CD4-positive, alpha-beta T cell treated with Interleukin-17A for 1 hour (primary cell): Measurements from ENCODE around the gene METTL23.
"Not testable (repeated sequence)": the region's sequence is repeated elsewhere in the genome, so short reads cannot be mapped to it uniquely, and the experiment has no call there.

Experiments used
- DNase-seq: peaks from one replicate; pipeline ENCODE4 v3.0.0-alpha.2; 2020

Gene METTL23

DNA sequence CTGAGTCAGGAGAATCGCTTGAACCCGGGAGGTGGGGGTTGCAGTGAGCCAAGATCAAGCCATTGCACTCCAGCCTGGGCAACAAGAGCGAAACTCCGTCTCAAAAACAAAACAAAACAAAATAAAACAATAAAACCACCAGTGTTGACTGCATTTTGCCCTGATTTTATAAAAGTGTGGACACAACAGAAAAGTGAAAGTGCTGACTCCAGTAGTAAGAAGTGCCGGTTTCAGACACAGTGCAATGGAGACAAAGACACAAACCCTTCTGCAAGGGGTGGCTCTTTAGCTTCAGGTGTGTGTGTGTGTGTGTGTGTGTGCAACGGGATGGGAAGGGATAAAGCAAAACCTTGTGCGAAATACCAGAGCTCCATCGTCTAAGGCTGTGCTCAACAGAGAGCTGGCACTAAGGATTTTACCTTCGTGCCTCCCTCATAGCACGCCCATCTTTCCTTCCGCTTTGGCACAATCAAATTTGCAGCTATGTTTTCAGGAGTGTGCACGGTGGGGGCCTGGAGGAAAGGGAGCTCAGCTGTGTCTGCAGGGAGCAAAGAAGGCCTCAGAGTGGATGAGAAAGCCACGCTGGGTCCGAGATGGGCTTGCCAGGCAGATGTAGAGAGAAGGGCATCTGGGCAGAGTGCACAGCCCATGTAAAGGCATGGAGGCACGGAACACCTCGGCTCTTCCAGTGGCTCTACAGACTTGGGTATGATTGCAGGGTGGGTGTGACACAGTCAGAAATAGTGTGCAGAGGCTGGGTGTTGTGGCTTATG is 31.4 kb upstream of the METTL23 start:
- DNase-seq = no peak

DNA sequence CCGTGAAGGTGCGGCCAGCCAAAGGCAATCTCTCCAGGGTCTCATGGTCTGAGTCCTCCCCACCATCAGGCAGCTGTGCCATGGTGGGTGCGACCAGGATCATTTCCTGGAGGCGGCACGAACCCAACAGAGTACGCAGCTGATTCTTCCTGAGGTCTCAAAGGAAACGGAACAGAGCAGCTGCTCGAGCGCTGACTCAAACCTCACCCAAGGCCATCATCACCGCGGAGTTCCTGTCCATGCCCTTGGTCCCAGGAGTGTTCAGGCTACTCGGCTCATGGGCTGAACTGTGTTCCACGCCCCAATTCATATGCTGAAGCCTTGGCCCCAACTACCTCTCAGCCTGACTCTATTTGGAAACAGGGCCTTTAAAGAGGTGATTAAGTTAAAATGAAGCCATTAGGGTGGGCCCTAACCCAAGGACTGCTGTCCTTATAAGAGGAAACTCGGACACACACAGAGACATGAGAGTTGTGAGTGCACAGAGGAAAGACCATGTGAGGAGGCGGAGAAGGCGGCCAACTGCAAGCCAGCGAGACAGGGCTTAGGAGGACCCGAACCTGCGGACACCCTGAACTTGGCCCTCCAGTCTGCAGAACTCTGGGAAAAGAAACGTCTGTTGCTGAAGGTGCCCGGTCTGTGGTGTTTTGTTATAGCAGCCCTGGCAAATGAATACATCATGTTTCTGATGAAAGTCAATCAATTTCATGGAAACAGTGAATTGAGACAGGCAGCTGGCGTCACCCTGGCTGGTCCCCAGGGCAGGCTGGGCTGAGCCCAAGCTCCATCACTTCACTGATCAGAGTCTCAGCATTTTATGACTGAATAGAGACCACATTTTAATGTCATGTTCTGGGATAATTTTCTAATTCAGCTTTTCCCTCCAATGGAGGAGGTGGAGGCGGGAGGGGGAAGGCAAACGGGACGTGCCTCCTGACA is 29.6 kb upstream of the METTL23 start:
- DNase-seq = no peak

DNA sequence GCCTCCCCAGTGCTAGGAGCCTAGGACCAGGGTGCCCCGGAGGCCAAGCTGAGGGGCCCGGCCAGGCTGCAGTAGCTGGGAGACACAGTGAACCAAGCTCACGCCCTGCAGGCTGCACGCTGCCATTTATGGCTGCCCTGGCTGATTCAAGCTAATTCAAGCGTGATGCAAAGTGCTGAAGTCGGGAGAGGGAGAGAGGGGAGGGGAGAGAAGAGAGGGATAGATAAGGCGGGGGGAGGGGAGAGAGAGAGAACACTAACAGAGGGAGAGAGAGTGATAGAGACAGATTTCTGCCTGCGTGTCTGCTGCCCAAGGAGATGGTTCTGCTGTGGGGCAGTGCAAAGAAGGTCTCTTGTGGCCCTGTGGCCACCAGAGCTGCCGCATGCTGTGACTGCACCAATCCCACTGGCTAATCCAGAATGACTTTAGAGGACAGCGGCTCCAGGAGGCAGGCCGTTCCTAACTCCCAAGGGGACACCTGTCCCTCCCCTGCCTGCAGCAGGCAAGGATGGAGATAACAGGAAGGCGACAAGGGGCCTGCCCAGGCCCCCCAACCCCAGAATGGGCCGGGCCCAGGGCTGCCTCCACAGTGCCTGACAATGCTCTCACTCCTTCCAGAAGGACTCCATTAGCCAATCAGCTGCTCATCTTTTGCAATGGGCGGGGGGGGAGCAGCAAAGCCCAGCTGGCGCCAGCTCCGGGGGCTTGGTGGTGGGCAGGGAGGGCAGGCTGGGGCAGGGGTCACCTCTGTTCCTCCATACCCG is 28.8 kb upstream of the METTL23 start:
- no peak for DNase-seq

DNA sequence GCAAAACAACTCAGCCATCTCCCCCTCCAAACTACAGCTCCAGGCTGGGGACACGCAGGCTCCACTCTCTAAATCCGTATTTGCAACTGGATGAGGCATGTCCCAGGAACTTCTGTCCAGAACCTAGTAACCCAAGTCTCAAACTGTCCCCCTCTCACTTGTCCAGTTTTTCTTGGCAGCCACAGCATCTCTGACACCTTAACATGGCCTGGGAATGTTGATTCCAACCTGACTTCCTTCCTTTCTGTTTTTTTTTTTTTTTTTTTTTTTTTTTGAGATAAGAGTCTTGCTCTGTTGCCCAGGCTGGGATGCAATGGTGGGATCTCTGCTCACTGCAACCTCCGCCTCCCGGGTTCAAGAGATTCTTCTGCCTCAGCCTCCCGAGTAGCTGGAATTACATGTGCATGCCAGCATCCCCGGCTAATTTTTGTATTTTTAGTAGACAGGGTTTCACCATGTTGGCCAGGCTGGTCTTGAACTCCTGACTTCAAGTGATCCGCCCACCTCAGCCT is 28.1 kb upstream of the METTL23 start:
- not testable (repeated sequence) for DNase-seq

DNA sequence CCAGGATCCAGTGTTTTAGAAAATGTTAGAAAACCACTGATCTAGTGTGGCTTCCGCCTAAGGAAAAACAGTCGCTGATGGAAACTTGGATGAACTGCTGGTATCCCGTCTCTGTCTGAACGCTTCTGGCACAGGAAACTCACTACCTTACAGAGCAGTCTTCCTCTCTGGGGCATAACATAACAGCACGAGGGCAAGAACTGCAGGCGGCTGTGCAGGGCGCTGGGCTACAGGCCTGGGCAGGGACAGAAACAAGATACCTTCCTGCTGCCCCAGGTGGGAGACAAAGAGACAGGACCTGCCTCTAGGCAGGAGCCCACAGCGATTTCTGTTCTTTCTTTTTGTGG is 26.4 kb upstream of the METTL23 start:
- no peak for DNase-seq

DNA sequence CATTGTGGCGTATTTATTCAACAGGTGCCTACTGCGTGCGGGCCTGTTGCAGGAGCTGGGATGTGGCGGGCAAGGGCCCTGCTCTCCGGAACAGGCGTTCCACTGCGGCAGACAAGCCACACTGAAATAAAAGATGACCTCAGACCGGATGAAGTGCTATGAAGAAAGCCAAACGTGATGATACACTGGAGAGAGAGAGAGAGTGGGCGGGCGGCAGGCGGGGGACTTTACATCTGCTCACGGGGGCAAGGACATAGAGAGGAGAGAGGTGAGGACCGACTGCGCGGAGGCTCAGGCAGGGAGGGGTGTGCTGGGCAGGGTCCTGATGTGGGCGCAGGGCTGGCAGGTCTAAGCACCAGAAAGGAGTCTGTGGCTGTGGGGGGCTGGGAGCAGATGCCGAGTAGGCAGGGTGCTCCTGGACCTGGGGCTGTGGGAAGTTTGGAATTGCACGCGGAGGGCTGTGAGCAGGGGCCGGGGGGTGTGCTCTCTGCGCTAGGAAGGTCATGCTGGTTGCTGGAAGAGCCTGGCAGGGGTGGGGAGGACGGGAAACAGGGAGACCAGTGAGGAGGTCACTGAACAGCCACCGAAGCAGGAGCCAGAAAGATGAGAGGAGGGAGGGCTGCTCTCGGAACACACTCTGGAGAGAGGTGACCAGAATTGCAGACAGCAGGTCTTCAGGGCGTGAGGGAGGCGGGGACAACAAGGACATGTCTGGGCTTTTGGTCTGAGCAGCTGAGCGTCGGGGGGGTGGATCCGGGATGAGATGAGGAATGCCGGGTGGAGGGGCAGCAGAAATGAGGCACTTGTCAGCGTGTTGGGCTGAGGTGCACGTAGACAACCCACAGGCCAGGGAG is 25.8 kb upstream of the METTL23 start:
- DNase-seq = peak; percentile 49

DNA sequence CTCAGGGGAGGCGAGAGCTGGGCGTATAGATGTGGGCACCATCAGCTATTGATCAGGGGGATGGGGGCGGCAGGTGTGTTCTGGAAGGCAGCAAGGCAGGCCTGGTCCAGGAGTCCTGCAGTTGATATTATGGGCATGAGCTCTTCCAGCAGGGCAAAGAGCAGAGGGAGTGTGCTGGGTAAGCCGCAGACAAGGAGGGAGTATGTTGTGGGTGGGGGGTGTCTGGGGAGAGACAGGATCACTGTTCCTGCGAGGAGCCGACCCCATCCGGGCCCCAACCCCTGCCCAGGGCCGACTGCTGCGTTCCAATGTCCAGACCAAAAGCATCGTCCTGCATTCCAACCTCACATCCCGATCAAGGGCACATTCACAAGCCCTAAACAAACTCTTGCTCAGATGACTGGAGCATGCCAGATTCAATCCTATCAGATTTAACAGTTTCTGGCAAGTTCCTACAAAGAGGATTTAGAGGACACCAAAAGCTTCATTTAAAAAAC is 25.1 kb upstream of the METTL23 start:
- DNase-seq = no peak

DNA sequence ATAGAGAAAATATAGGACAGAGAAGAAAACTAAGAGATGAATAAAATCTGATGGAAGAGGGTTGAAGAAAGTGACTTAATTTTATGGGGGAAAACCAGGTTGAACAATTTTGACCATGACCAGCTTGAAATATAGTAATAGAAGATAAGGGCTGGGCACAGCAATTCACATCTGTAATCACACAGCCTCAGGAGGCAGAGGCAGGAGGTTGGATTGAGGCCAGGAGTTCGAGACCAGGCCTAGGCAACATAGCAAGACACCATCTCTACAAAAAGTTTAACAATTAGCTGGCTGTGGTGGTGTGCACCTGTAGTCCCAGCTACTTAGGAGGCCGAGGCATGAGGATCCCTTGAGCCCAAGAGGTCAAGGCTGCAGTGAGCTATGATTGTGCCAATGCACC is 24.6 kb upstream of the METTL23 start:
- DNase-seq = no peak

DNA sequence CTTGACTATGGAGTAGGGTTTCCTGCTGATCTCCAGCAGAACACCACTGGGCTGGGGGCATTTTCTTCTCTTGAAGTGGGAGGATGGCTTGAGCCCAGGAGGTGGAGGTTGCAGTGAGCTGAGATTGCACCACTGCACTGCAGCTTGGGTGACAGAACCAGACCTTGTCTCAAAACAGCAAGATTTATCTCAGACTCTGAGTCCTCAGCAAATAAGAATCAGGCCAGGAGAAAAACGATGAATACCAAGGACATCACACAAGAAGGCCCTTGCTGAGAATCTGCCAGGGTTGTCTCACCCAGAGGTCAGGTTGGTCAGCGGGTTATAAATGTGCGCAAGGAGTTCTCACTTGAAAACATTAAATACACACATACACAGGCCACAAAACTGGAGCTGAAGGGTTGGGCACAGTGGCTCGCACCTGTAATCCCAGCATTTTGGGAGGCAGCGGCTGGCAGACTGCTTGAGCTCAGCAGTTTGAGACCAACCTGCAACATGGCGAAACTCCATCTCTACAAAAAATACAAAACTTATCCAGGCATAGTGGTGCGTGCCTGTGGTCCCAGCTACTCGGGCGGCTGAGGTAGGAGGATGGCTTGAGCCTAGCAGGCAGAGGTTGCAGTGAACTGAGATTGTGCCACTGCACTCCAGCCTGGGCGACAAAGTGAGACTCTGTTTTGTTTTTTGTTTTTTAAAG is 23.6 kb upstream of the METTL23 start:
- DNase-seq = no peak

DNA sequence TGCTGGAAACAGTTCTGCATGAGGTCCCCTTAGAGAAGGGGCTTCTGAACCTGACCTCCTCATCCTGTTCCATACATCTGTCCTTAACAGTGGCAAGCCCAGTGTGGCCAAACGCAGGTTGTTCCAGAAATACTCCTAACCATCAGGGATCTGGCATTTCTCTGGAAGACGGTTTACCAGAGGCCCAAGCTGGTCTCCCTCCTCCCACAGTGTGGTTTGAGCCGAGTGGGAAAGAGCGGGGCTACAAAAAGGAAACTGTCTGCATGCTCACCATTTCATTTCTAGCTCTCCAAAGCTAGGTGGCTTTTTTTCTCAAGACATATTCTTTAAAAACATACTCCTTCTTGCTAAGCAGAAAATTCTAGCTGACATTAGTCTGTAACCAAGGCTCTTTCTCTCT is 21.8 kb upstream of the METTL23 start:
- DNase-seq = no peak

DNA sequence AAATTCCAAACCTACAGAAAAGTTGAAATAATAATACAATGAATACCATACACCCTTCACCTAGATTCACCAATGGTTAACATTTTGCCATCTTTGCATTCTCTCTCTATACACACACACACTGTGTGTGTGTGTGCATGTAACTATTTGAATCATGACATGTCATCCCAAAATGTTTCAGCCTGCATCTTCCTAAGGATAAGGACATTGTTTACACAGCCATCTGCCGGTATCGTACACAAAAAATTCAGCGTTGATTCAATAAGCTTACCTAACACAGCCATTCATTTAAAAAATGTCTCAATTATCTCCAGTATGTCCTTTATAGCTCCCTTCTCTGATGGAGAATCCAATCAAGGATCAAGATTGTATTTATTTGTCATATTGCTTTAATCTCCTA is 19.8 kb upstream of the METTL23 start:
- DNase-seq = no peak

DNA sequence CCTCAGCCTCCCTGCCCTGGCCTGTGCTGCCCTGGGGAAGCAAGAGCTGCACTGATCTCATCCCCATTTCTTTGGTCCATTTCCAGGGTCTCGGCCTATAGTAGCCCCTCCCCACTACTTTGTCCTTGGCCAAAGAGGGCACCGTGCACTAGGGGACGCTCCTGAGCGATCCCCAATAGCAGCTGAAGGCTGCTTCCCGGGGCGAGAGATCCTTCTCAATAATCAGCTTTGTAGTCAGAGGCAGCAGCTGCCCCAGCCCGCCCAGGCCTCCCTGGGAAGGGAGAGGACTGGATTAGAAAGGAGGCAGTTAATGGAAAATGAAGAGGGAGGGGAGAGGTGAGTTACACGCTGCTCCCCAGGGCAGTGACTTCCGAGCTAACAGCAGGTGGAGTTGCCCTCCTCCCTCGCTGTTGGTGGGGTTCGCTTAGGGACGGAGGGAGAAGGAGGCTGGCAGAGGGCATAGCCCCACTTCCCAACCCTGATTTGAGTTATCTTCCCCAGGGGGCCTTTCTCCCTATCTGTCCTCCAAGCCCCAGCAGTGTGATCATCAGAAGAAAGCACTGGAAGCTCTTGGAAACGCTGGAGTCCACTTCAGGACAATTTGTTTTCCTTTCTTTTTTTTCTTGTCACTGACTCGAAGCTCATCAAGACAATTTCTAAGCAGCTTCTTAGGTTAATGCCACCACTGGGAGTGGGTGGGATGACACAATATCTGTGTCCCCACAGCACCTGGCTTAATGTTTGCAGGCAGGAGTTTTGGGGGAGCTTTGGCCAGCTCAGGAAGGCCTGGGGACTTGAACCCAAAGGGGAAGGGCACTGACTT is 18.4 kb upstream of the METTL23 start:
- no peak for DNase-seq

DNA sequence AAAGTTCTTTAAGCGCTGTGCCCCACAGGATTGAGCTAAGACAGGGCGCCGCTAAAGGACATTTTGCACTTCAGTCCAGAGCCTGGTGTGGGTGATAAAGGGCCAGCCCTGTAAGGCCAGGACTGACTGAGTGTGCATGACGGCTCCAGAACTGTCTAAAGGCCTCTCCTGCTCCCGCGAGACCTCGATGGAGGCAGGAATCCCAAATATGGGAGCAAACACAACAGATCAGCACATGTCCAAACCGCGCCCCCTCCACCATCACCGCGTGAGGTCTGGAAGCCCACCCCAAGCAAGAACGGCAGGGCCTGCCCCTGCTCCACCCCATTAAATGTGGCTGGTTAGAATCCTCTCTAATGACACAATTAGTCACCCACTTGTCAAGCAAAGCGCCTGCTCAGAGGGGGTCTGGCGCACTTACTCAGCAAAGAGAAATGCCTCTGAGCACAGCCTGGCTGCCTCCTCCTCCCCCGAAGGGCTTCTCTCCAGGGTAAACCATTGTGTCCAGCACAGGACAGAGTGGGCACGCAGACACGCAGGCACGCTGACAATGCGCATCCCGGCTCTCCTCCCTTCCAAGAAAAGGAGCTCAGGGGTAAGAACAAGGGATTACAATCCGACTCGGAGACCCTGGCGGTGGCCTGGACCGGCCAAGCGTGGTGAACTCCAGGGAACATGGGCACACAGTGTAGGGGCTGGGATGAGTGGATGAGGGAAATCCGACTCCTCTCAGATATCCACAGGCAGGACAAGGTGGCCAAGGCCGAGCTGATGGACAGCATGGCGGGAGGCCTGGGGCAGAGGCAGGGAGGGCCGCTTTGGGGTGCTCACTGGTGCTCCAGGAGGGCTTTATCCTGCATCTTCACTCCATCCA is 17.3 kb upstream of the METTL23 start:
- no peak for DNase-seq

DNA sequence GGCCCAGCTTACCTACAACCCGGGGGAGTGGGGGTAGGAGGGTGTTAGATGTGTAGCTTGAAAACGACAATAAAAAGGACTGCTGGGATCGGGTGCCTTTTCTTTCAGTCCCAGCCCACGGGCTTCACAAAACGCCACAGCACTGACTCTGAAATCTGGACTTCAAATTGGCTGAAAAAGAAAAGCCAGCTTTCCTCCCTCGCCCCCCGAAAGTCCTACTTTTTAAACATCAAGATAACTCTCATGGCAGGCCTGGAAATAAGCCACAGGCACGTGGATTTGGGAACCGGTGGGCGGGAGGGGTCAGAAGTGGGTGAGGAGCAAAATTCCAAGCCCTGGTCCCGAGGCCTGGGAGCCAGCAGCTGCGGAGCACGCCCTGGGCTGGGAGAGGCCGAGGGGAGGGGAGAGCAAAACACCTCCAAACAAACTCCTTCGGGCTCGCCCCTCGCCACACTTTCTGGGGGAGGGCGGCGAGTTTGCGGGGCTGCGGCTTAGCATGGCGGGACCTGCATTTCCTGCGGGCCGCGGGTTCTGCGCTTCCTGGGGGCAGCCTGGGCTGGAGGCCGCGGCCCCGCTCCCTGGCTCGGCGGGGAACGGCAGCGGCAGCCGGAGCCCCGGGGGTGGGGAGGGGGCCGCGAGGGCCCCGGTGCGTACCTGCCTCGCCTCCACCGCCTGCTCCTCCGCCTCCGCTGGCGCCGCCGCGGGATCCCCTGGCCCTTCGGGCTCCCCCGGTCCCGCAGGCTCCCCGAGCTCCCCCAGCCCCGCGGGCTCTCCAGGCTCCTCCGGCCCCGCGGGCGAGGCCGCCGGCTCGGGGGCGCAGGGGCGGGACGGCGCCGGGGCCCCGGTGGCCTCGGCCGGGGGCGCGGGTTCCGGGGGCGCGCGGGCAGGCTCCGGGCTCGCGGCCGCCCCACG is 16.4 kb upstream of the METTL23 start:
- DNase-seq = not testable (repeated sequence)

DNA sequence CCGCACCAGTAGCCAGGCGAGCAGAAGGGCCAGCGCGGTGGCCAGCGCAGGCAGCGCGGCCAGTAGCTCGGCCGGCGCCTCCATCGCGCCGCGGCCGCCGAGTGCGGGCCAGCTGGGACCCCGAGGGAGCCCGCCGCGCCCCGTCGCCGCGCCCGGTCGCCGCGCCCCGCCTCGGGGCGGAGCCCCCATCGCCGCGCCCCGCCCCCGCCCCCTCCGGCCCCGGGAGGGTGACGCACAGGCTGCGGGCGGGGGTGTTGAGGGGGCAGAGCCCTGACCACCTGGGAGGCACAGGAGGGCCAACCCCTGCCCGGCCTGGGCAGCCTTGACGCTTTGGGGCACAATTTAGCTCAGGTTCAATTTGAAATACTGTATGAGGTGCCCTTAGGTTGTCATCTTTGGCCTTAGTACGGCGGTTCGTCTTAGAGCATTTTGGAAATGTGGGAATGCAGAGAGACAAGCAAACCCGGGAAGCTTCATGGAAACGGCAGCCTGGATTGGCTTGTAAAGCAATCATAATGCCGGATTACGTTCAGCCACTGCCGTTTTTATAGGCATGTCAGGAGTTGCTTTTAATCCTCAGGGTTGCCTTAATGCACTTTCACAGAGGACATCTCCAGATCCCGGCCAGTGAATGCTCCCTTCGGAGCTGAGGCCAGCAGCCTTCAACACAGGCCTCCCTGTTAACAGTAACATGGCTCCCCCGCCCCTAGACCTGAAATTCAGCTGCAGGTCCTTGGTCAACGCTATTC is 15.6 kb upstream of the METTL23 start, which contains the start of gene MXRA7:
TSS of gene MXRA7 (minus strand) at position 103 of the 749 bp plus-strand sequence. CDS start at position 84, 19 bp downstream.
- DNase-seq = peak; percentile 64

DNA sequence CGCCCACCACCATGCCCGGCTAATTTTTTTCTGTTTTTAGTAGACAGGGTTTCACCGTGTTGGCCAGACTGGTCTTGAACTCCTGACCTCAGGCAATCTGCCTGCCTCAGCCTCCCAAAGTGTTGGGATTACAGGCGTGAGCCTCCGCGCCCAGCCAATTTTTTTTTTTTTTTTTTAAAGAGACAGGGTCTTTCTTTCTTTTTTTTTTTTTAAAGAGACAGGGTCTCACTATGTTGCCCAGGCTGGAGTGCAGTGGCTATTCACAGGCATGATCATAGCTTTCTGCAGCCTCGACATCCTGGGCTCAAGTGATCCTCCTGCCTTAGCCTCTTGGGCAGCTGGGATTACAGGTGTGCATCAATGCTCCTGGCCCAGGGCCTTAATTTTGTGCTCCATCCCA is 14.3 kb upstream of the METTL23 start:
- DNase-seq = not testable (repeated sequence)

DNA sequence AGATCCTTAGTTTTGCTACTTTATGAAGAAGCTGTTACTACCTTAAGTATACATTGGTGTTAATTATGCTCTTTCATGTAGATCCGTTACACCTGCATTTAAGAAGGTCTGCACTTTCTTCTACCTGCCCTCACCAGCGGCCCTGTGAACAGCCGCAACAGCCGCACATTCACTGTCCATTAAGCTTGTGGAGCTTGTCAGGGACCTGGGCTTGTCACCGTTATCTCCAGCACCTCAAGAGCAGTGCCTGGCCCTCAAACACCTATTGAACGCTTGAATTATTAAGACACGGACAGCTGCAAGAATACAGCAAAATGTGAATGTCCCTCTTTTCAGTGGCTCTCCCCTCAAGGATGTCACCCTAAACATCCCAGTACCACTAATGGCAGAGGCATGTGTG is 12.9 kb upstream of the METTL23 start:
- DNase-seq = no peak
